GM10248 (cell line): ENCODE results near the gene IDH3A.

Experiments used
- CTCF ChIA-PET: fragments of 300-600 bp; sonication (Branson Sonifier 250); formaldehyde crosslinking; extraction: SDS; loops from one replicate; lab custom pipeline; 2021; ENCODE audit warnings: antibody characterized with exemption; lab: Yijun Ruan, JAX
- POLR2A ChIA-PET: fragments of 350-650 bp; sonication (Branson Sonifier 250); formaldehyde crosslinking; extraction: SDS; loops from one replicate; lab custom pipeline; 2020; ENCODE audit warnings: antibody characterized with exemption; lab: Yijun Ruan, JAX
- DNase-seq: peaks from one replicate; pipeline ENCODE4 v3.0.0; 2012; ENCODE audit errors: extremely low spot score
- TF ChIP-seq, protein P1 (sequence below): IDR thresholded peaks from 2 replicates; pipeline ENCODE4 v1.5.1; 2012; ENCODE audit warnings: mild to moderate bottlenecking, low read depth; ENCODE audit errors: extremely low read depth, missing control alignments, control extremely low read depth

IDH3A gene

DNA sequence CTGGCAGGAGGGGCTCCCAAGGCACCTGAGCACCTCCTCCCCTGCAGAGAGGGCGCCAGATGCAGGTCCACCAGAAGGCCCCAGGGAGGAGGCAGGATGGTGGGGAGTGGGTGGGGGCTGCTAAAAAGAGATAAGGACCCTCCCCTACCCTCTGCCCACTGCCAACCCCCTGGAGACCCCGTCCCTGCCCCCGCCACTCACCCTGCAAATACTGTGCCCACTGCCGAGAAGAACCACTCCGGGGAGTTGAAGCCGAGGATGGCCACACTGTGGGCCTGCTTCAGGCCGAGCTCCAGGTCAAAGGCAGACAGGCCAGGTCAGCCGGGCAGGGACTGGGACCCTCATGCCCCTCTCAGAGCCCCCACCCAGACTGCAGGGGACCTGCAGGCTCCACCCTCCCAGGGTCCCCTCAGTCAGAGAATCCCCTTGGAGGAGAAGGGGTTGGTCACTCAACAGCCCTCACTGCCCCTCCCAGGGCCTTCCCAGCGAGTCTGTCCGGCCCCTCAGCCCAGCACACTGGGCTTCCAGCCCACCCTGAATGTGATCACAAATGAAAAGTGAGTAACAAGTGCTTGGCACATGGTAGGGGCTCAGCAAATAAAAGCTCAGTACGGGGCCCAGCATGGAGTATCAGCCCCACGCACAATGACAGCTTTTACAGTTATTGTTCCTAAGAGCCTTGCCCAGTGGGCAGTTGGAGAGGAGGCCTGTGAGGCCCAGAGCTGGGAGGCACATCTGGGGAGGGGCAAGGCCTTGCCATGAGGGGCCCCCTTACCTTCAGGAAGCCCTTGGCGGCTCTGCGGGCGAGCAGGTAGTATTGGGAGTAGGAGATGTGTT lies 44.8 kb downstream of the IDH3A start:
- no peak for DNase-seq
- POLR2A ChIA-PET = no interaction called here
- TF ChIP-seq, protein P1, sequence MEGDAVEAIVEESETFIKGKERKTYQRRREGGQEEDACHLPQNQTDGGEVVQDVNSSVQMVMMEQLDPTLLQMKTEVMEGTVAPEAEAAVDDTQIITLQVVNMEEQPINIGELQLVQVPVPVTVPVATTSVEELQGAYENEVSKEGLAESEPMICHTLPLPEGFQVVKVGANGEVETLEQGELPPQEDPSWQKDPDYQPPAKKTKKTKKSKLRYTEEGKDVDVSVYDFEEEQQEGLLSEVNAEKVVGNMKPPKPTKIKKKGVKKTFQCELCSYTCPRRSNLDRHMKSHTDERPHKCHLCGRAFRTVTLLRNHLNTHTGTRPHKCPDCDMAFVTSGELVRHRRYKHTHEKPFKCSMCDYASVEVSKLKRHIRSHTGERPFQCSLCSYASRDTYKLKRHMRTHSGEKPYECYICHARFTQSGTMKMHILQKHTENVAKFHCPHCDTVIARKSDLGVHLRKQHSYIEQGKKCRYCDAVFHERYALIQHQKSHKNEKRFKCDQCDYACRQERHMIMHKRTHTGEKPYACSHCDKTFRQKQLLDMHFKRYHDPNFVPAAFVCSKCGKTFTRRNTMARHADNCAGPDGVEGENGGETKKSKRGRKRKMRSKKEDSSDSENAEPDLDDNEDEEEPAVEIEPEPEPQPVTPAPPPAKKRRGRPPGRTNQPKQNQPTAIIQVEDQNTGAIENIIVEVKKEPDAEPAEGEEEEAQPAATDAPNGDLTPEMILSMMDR = no peak
- CTCF ChIA-PET = interaction anchor here (0.9 to 10.6 kb wide), 13 partner anchors 8 to 234 kb away, joined by 3 to 193 read pairs (median 19); partner anchors contain the start of genes CIB2 and IDH3A

DNA sequence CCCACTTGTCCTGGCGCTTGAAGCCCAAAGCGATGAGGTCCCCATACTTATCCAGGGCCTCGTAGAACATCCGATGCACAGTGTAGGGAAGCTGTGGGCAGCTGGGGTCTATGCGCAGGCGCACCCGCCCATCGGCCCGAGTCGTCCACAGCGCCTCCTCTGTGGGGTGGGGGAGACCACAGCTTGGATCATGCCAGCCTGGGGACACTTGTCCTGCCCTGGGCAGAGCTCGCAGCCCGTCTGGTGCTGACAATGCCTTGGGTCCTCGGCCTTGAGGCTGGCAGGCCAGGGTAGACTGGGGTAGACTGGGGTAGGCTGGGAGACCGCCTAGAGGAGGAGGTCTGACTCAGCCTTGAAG lies 45.4 kb downstream of the IDH3A start:
- ChIA-PET CTCF (interaction anchor here (0.7 to 10.6 kb wide), 23 partner anchors 9 to 235 kb away, joined by 3 to 193 read pairs (median 12); partner anchors contain the start of genes CIB2 and IDH3A), POLR2A (no interaction called here)
- TF ChIP-seq, protein P1 = no peak

DNA sequence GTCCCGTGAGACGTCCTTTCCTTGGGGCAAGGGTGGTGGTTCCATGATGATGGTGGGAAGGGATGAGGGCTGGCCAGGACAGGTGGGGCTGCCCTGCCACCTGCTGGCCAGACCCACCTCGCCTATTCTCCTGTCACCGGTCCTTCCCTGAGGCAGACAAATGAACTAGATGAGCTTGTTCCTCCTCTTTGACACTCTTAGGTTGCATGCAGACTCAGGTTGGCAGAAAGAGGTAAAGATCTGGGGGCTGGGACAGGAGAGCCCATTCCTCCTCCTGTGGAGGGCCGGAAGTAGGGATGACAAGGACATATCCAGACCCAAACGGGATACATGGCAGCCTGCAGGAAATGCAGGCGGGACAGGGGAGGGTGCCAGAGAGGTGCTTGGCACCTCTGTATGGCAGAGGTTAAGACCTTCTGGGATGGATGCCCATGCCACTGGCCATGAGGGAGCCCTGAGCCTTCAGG lies 46.6 kb downstream of the IDH3A start:
- ChIA-PET CTCF (interaction anchor here (0.6 to 10.6 kb wide), 47 partner anchors 9 to 288 kb away, joined by 3 to 193 read pairs (median 6); partner anchors contain the start of genes CIB2, IDH3A and SH2D7), POLR2A (no interaction called here)
- DNase-seq = peak; percentile 85
- TF ChIP-seq, protein P1 = peak; percentile 93

More for the DNA sequence above, 45.4 kb downstream of the IDH3A start:
- DNase-seq = no peak

DNA sequence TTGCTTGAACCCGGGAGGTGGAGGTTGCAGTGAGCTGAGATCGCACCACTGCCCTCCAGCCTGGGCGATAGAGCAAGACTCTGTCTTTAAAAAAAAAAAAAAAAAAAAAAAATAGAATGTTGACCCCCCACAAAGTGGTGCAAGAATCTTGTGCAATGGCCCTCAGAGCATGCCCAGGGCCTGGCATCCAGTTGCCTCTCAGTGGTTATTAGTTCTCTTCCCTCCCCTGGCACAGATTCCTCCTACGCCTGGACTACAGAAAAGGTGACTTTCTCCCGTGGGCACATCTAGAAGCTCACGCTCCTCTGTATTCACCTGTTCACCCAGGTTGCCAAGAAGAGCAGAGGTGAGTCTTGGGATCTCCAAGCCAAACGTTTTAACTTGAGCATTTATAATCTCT lies 48.5 kb downstream of the IDH3A start:
- no peak for DNase-seq
- ChIA-PET CTCF (interaction anchor here (3.5 to 10.6 kb wide), 4 partner anchors 20 to 238 kb away, joined by 26 to 193 read pairs (median 112); partner anchors contain the start of gene CIB2), POLR2A (no interaction called here)
- TF ChIP-seq, protein P1 = no peak

DNA sequence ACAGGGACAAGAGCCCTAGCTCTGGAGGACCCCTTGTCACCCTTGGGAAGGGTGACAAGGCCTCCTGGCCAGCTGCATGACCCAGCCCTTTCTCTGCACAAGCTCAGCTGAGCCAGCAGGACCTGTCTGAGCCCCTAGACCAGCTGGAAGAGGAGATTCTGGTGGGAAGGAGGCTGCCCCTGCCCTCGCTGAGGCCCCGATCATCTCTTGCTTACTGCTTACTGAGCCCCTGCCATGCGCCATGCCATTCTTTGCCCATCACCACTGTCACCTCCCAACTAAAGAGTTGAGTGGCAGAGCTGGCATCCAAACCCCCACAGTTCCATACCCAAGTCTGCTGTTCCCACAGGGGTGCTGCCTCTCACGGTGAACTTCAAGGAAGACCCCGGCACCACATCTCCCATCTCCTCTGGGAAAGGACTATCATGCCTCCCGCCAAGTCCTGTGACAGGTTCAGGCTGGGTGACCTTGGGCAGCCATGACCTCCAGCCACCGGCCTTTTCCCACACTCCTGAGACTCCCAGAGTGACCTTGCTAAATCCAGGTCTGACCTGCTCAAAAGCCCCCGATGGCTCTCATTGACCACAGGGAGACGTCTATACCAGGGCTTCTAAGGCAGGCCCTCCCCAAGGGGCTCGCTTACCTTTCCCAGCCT lies 51.2 kb downstream of the IDH3A start:
- ChIA-PET POLR2A (no interaction called here), CTCF (interaction anchor here (1.0 to 10.6 kb wide), 5 partner anchors 74 to 300 kb away, joined by 3 to 193 read pairs (median 4); partner anchors contain the start of gene CIB2)
- TF ChIP-seq, protein P1 = no peak
- no peak for DNase-seq
